ENCODE data around the gene ATP9A. TPM values are rescaled to one million over a fixed set of nuclear protein-coding genes. Genes with fewer than 3 reads are reported as not detected.

The ATP9A gene
- total RNA-seq, 4 donors from 2014 or later, result 14.8 to 23.7 (median 18.7) TPM

- H3K27me3 ChIP-seq, result no peaks in the 10 kb centered on the region
- H3K4me3 ChIP-seq, result no peak overlapping the region
- whole genome bisulfite sequencing, result 73% methylated on average over 5 of the region's 5 CpGs
- no peak for DNase-seq (ENCODE audit: low spot score in 2 of 2)
- no peaks in the 10 kb centered on the region for H3K4me1 ChIP-seq
- no peak for TF ChIP-seq CTCF (IDR thresholded peaks at IDR 0.05)
- no peak for TF ChIP-seq POLR2AphosphoS5 (IDR thresholded peaks at IDR 0.05)
- no peak for TF ChIP-seq POLR2A (IDR thresholded peaks at IDR 0.05)
- no peak for TF ChIP-seq EP300 (IDR thresholded peaks at IDR 0.05)
- peaks cover 11% of the 10 kb centered on the region for H3K36me3 ChIP-seq
- no peaks in the 10 kb centered on the region for H3K9me3 ChIP-seq
- no peak overlapping the region for H3K27ac ChIP-seq
These were observed 113.7 kb downstream of the ATP9A start for GRCh38 chr20:51654495-51654894.

- Histone ChIP-seq H3K4me1 (no peaks in the 10 kb centered on the region), H3K4me3 (no peak overlapping the region), H3K27ac (no peak overlapping the region), H3K36me3 (peaks cover 11% of the 10 kb centered on the region), H3K27me3 (no peaks in the 10 kb centered on the region), H3K9me3 (no peaks in the 10 kb centered on the region)
- 83% methylated on average over 4 of the region's 4 CpGs for WGBS
- TF ChIP-seq POLR2A (IDR thresholded peaks at IDR 0.05) (no peak), EP300 (IDR thresholded peaks at IDR 0.05) (no peak), CTCF (IDR thresholded peaks at IDR 0.05) (no peak)
- no peak for DNase-seq (ENCODE audit: low spot score in 2 of 2)
These were observed 114.1 kb downstream of the ATP9A start for GRCh38 chr20:51654060-51654459.

GRCh38 chr20:51653226-51653625, 115.0 kb downstream of the ATP9A start:
- DNase-seq (ENCODE audit: low spot score in 2 of 2), result no peak
- Histone ChIP-seq H3K27ac (no peak overlapping the region), H3K36me3 (peaks cover 14% of the 10 kb centered on the region), H3K4me3 (no peak overlapping the region), H3K27me3 (no peaks in the 10 kb centered on the region), H3K4me1 (no peaks in the 10 kb centered on the region), H3K9me3 (no peaks in the 10 kb centered on the region)
- TF ChIP-seq EP300 (IDR thresholded peaks at IDR 0.05) (no peak), POLR2A (IDR thresholded peaks at IDR 0.05) (no peak), CTCF (IDR thresholded peaks at IDR 0.05) (no peak), POLR2AphosphoS5 (IDR thresholded peaks at IDR 0.05) (no peak)
- WGBS, result 96% methylated on average over 6 of the region's 6 CpGs

- Histone ChIP-seq H3K4me3 (no peak overlapping the region), H3K9me3 (no peaks in the 10 kb centered on the region), H3K27ac (no peak overlapping the region), H3K36me3 (peaks cover 15% of the 10 kb centered on the region), H3K27me3 (no peaks in the 10 kb centered on the region), H3K4me1 (no peaks in the 10 kb centered on the region)
- no peak for TF ChIP-seq EP300 (IDR thresholded peaks at IDR 0.05)
- no peak for TF ChIP-seq CTCF (IDR thresholded peaks at IDR 0.05)
- no peak for TF ChIP-seq POLR2AphosphoS5 (IDR thresholded peaks at IDR 0.05)
- no peak for TF ChIP-seq POLR2A (IDR thresholded peaks at IDR 0.05)
- no peak for DNase-seq (ENCODE audit: low spot score in 2 of 2)
- 72% methylated on average over 12 of the region's 12 CpGs for WGBS
These were observed 116.2 kb downstream of the ATP9A start for GRCh38 chr20:51651921-51652549.

- TF ChIP-seq POLR2AphosphoS5 (IDR thresholded peaks at IDR 0.05) (no peak), POLR2A (IDR thresholded peaks at IDR 0.05) (no peak), EP300 (IDR thresholded peaks at IDR 0.05) (no peak), CTCF (IDR thresholded peaks at IDR 0.05) (no peak)
- Histone ChIP-seq H3K27ac (no peak overlapping the region), H3K27me3 (no peaks in the 10 kb centered on the region), H3K4me3 (no peak overlapping the region), H3K9me3 (no peaks in the 10 kb centered on the region), H3K4me1 (no peaks in the 10 kb centered on the region), H3K36me3 (peaks cover 11% of the 10 kb centered on the region)
- DNase-seq (ENCODE audit: low spot score in 2 of 2), result no peak
- 52% methylated on average over 5 of the region's 5 CpGs for WGBS
These were observed 117.5 kb downstream of the ATP9A start for GRCh38 chr20:51650685-51651134.
